Activated CD4-positive, alpha-beta T cell treated with anti-CD3 and anti-CD28 coated beads for 48 hours (primary cell): ENCODE data around the gene CAMK1G.

Experiments used
- DNase-seq: peaks from one replicate; pipeline ENCODE4 v3.0.0-alpha.2; 2020

Gene CAMK1G

GRCh38 chr1:209601809-209602657, 18.5 kb downstream of the CAMK1G start:
- DNase-seq: peak; percentile 58

GRCh38 chr1:209603877-209604276, 20.4 kb downstream of the CAMK1G start:
- no peak for DNase-seq

- peak; percentile 48 for DNase-seq
Observed at GRCh38 chr1:209607102-209607794, 23.7 kb downstream of the CAMK1G start.

- DNase-seq: no peak
Observed at GRCh38 chr1:209607795-209608178, 24.3 kb downstream of the CAMK1G start.

GRCh38 chr1:209609041-209609790, 25.7 kb downstream of the CAMK1G start:
- no peak for DNase-seq

GRCh38 chr1:209609791-209610630, 26.5 kb downstream of the CAMK1G start:
- DNase-seq: no peak

GRCh38 chr1:209610631-209610905, 27.1 kb downstream of the CAMK1G start:
- no peak for DNase-seq

GRCh38 chr1:209611771-209612570, 28.5 kb downstream of the CAMK1G start:
- DNase-seq: no peak

GRCh38 chr1:209612646-209613399, 29.3 kb downstream of the CAMK1G start:
- DNase-seq: no peak

- no peak for DNase-seq
Observed at GRCh38 chr1:209613400-209614150, 30.1 kb downstream of the CAMK1G start.

- no peak for DNase-seq
Observed at GRCh38 chr1:209614151-209614420, 30.6 kb downstream of the CAMK1G start.

GRCh38 chr1:209614906-209615305, 31.4 kb downstream of the CAMK1G start:
- no peak for DNase-seq

- no peak for DNase-seq
Observed at GRCh38 chr1:209616366-209617046, 33.0 kb downstream of the CAMK1G start.

- no peak for DNase-seq
Observed at GRCh38 chr1:209617047-209617673, 33.6 kb downstream of the CAMK1G start.

GRCh38 chr1:209617755-209618154, 34.2 kb downstream of the CAMK1G start:
- no peak for DNase-seq

- DNase-seq: no peak
Observed at GRCh38 chr1:209618291-209618690, 34.8 kb downstream of the CAMK1G start.

GRCh38 chr1:209618756-209619420, 35.4 kb downstream of the CAMK1G start:
- no peak for DNase-seq

- DNase-seq: no peak
Observed at GRCh38 chr1:209619696-209620486, 36.4 kb downstream of the CAMK1G start.
